Activated gamma-delta T cell treated with Interleukin-2 at 50 U/mL for 16 hours (primary cell): ENCODE data around the gene C7orf57.
"Not testable (repeated sequence)": the region's sequence is repeated elsewhere in the genome, so short reads cannot be mapped to it uniquely, and the experiment has no call there.

ENCODE experiments used
- DNase-seq: peaks from one replicate; pipeline ENCODE4 v3.0.0-alpha.2; 2020

C7orf57 gene

DNA sequence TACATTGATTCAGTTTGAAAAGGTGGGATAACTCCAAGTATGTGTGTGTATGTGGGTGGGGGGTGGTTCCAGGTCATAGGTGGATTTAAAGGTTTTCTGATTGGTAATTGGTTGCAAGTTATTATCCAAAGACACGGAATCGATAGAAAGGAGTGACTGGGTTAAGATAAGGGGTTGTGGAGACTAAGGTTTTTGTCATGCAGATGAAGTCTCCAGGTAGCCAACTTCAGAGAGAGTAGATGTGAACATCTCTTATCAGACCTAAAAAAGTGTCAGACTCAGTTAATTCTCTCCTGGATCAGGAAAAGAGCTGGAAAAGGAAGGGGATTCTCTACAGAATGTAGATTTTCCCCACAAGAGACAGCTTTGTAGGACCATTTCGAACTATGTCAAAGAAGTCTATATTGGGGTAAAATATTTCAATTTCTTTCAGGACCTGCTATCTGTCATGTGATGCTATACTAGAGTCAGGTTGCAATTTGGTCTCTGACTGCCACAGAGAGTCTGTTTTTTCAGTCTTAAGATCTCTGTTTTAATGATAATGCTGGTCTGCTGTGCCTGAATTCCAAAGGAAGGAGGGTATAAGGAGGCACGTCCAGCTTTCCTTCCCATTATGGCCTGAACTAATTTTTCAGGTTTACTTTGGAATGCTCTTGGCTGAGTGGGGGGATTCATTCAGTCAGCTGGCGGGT is 3.6 kb downstream of the C7orf57 start:
- no peak for DNase-seq

DNA sequence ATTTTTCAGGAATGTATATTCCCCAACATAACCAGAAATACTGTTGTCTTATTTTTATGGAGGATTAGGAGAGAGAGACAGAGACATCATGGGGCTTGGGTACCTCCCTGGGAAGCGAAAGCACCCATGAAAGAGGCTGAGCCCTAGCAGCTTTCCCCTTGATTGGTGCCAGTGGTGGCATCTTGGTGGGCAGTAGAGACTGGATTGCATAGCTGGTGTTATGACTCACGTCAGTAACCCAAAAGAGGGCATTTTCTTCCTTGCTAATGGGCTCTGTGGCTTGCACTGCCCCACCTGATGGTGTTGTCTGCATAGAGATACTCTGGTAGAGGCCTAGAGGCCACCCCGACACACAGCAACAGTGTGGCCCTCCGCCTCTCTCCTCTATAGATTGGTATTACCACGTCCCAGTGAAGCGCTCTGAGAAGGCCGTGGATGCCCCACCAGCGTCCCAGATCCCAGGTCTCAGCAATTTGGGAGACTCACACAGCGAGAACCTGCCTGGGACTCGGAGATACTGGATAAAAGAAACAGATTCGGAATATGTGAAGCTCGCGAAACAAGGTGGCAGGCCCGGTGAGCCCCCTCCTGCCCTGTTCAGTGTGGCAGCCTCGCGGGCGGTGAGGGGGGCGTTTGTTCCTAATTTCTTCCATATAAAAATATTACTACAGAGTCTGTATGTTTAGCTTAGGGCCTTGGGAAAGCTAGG is 5.8 kb downstream of the C7orf57 start:
- no peak for DNase-seq

DNA sequence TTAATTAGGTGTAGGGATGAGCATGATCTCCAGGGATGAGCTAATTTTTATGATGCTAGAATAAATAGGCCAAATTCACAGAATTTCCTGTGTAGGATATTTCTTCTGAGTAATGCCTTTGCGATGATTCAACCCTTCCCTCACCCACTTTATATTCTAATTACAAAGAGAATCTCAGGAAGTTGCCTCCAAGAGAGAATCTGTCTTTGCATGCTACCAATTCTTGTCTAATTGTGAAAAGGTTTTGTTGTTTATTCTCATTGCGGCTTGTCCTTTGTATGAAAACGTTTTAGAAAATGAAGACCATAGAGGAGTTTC is 6.3 kb downstream of the C7orf57 start:
- DNase-seq = no peak

GRCh38 chr7:48042216-48042615 is 6.9 kb downstream of the C7orf57 start:
- no peak for DNase-seq

GRCh38 chr7:48042636-48043035 is 7.3 kb downstream of the C7orf57 start:
- no peak for DNase-seq

- peak; percentile 38 for DNase-seq
Measured at GRCh38 chr7:48045195-48045765, 9.9 kb downstream of the C7orf57 start.

GRCh38 chr7:48046458-48046857 is 11.1 kb downstream of the C7orf57 start:
- peak; percentile 38 for DNase-seq

- no peak for DNase-seq
Measured at GRCh38 chr7:48048113-48048512, 12.8 kb downstream of the C7orf57 start.

DNA sequence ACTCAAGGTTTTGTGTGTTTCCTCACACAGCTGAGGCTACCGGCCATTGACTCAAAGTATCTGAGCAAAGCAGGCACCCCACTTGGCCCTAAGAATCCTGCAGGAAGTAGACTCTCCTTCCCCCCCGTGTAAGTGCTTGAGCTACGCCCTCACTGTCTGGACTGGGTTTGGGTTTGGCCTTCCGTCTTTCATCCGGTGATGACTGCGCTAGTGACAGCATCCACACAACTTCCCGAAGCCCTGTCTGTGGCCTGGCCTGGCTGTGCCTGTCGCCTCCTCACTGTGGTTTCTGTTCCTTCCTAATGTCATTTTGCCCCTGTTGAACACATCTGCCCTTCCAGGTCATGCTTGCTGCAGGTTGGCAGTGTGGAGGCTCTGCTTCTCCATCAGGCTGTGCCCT is 14.5 kb downstream of the C7orf57 start:
- no peak for DNase-seq

DNA sequence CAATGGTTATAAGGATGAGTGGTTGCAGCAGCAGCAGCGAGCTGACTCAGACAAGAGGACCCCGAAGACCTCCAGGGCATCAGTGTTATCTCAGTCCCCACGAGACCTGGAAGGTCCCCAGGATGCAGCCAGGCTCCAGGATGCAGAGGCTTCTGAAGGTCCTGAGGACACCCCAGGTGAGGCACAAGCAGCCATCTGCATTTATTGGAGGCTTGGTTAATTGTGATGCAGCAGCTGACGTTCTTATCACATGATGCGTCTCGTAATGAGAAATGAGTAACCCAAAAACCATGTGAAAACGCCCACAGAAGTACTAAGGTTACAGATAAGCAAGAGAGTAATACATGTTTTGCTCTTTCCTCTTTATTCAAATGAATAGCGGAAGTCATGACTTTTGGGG is 17.4 kb downstream of the C7orf57 start:
- DNase-seq = no peak

GRCh38 chr7:48053736-48054135 is 18.4 kb downstream of the C7orf57 start:
- DNase-seq = no peak

DNA sequence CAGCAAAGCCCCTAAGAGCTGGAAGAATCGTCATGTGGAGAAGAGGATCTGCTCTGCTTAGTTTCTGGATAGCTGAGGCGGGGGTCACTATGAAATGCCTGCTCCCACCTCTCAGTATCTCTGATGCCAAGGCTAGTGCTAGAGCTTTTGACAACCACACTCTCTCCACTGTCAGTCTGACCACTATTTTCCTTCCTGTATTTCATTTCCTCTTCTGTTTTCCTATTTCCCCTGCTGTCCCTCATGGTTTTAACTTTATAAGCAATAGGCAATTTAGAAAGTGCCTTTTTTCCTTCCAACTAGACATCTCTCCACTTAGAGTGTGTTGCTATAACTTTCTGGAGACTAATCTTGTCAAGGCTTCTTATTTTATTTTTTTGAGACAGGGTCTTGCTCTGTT is 23.6 kb downstream of the C7orf57 start:
- DNase-seq = no peak

DNA sequence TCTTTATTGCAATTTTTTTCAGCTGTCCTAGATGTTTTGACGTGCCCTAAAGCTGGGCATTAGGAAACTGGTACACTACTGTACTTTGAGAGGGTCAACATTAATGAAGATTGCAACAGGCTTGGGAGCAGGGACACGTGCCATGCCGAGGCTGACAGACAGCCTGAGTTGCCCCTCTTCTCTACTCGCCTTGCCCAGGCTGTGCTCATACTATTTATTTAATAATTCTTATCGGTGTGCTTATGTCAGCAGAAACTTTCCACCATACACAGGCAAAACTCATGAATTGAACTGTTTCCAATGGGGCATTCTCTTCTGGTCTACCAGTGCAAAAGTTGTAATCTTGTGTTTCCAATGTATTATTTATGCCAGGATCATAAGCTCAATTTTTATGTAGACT is 24.4 kb downstream of the C7orf57 start:
- DNase-seq = no peak

GRCh38 chr7:48063985-48064384 is 28.6 kb downstream of the C7orf57 start:
- no peak for DNase-seq

- DNase-seq = no peak
Measured at GRCh38 chr7:48067475-48067874, 32.1 kb downstream of the C7orf57 start.

GRCh38 chr7:48074204-48074654 is 38.9 kb downstream of the C7orf57 start:
- DNase-seq = no peak

GRCh38 chr7:48077423-48077822 is 42.1 kb downstream of the C7orf57 start:
- DNase-seq = no peak

- DNase-seq = no peak
Measured at GRCh38 chr7:48078470-48078869, 43.1 kb downstream of the C7orf57 start.

- not testable (repeated sequence) for DNase-seq
Measured at GRCh38 chr7:48082378-48082777, 47.0 kb downstream of the C7orf57 start.

GRCh38 chr7:48083114-48083830 is 47.9 kb downstream of the C7orf57 start:
- no peak for DNase-seq

DNA sequence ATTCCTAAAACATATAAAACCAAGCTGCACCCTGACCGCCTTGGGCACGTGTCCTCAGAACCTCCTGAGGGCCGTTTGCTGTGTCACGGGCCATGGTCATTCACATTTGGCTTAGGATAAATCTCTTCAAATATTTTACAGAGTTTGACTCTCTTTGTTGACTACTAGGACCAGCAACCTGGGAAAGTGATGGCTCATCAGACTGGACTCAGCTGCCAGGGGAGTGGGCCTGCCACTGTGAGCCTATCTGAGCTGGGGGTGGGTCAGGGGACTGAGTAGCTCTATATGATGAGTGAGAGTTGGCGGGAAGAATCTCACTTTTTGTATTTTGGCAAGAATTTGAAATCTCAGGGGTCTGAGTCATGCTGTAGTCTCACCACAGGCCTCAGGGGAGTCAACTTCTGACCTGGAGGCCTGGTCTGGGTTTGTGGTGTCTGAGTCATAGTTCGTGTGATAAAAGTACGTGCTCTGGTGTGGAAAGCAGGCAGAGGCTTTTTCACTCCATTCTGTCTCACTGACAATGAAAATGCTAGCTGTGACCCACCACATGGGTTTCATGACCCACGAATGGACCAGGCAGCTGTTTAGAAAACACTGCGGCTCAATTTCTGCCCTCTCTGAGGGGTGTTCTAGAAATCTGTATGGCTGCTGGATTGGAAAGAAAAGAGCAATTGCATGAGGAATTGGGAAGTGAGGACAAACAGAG is 49.5 kb downstream of the C7orf57 start:
- DNase-seq = peak; percentile 76

- no peak for DNase-seq
Measured at GRCh38 chr7:48085433-48085791, 50.1 kb downstream of the C7orf57 start.

DNA sequence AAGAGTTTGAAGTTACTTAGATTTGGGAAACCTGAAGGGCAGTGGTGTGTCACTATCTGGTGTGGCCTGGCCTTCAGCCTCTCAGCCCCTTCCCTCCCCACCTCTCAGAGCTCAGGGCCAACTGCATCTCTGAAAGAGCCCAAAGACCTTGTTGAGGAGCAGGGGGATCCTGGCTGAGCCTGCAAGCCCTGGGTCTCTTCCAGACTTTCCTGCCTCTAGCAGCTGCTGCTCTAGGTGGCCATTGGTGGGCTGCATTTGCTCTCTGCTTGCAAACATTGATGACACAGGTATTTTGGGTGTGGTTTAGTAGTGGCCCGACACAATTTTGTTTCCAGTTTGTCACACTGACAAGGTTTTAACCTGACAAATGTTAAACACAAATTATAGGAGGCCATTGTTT is 50.6 kb downstream of the C7orf57 start:
- DNase-seq = no peak
